GM12801 (cell line): ENCODE results near the gene FANCC.

Source experiments
- CTCF ChIP-seq: IDR thresholded peaks from one replicate; pipeline ENCODE4 v1.5.1; 2011; ENCODE audit warnings: control low read depth; ENCODE audit not compliant: insufficient read length; ENCODE audit errors: extremely low read depth

The FANCC gene

DNA sequence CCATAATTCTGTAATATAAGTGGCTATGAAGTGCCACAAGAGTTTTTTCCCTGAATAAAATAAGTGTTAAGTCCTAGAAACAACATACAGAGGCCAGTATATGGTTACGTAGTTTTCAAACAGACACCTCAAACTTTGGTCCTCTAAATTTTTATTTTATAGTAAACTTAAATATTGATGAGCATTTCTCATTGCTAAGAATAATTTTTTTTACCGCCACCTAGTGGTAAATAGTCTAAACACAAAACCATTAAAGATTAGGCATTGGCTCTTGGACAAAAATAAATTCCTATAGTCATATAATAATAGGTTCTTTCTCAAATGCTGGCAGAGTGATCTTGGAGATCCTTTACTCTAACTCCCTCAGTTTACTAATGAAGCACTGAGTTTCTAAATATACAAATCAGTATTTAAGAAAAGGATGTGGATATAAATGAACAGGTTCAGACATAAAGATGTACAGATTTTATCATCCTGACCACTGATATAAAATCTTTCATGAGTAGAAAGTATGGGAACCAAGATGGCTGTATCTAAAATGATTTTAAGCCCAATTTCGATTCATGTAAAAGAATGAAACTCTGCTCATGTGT lies 136.2 kb downstream of the FANCC start:
- TF ChIP-seq CTCF, result no peak

DNA sequence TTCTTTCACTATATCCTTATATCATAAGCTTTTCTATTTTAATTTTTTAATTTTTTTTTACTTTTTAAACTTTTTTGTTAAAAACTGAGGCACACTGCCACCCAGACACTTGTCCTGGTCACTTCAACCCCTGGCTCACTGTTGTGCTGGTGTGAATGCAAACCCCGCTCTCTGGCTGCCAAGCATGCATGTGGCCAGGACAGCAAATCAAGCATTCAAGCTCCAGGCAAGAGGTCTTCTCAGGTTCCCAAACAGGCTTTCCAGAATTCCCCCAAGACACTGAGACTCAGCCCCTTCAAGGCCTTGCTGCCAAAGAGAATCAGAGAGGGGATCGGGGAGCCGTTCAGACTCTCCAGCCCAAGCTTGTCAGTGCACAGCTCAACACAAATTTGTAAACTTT lies 139.9 kb downstream of the FANCC start:
- TF ChIP-seq CTCF, result no peak

DNA sequence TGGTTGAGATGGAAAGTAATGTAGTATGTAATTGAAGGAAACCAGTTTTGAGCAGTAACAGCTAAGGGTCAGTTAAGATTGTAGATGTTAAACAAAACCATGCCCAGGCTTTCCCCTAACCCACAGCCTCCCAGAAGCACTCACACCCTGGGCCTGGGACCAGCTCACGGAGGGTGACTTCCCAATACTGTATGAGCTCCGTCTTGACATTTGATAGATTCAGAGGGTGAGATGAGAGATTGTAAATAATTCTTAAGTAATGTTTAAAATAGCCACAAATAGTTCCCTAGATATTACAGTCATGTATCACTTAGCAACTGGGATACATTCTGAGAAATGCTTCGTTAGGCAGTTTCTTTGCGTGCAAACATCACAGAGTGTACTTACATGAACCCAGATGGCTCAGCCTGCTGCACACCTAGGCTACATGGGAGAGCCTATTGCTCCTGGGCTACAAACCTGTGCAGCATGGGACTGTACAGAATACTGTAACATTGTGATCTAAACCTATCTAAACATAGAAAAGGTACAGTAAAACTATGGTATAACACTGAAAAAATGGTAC lies 140.7 kb downstream of the FANCC start:
- TF ChIP-seq CTCF, result no peak

DNA sequence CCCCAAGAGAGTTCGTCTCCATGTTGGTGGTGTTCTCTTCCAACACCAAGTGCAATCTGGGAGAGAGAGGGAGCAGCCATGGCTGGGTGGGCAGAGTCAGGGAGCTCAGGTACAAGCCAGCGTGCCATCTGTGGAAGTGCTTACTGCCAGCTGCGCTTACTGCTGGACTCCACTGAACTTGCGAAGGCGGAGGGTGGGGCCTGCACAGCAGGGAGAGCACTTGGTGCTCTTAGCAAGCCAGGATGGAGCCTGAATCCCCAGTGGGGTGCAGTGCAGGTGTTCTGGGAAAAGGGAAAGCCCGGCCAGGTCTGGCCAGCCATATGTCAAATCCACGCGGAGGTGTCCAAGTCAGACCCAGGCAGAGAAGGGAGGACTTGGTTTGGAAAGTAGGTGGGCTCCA lies 142.0 kb downstream of the FANCC start:
- TF ChIP-seq CTCF, result no peak

GRCh38 chr9:95174038-95174437 lies 143.5 kb downstream of the FANCC start:
- TF ChIP-seq CTCF, result no peak

DNA sequence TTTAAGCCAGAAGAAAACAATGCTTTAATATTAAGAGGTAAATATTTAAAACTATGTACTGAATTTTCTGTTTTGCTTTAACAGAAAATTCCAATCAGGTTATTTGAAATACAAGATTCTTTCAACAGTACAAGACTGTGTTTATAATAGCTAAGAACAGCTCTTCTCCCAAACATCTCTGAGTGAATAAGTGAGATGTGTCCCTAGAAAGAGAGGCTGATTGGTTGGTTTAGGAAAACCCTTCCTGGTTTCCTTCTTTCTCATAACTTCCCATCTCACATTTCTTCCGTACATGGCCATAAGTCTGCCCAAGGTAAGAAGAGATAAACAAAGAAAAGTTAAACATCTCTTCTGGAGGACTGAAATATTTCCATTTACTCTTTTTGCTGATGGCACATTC lies 145.9 kb downstream of the FANCC start:
- no peak for TF ChIP-seq CTCF

- TF ChIP-seq CTCF, result no peak
Measured at GRCh38 chr9:95171001-95171400, 146.5 kb downstream of the FANCC start.
